K562 (cell line): ENCODE results near the gene ARHGAP8. TPM values are rescaled to one million over a fixed set of nuclear protein-coding genes. Genes with fewer than 3 reads are reported as not detected.

Experiments
- ATAC-seq: fragments of 200-7000 bp; cut with Tn5 transposase; 3 replicates; pipeline ENCODE4 v1.9.1; 2020; ENCODE audit warnings: moderate library complexity
- BruUV-seq: library from RNA; stranded (reverse); fragments of 400-500 nt; replicated peaks from 2 replicates; lab custom pipeline; 2021; lab: Mats Ljungman, UMichigan
- CTCF ChIA-PET: fragments of 300-600 bp; formaldehyde crosslinking; extraction: SDS; loops from one replicate; lab custom pipeline; 2021; ENCODE audit warnings: low intra/inter-chr PET ratio; lab: Yijun Ruan, JAX
- POLR2A ChIA-PET: fragments of 300-600, 350-650 bp; sonication (Branson Sonifier 250); formaldehyde crosslinking; extraction: SDS; loops from one replicate; lab custom pipeline; 2021; ENCODE audit warnings: antibody characterized with exemption, inconsistent platforms; lab: Yijun Ruan, JAX
- DNase-seq, 4 experiments: peaks; one replicate each; pipeline versions ENCODE4 v3.0.0 to v3.0.0-alpha.2; 2011 to 2018; ENCODE audit warnings: low spot score in 3 of 4, mixed read lengths in 3 of 4; ENCODE audit errors: extremely low read depth in 1 of 4
- FAIRE-seq: peaks from 2 replicates; lab custom pipeline; 2011; peaks lifted over from hg19 to GRCh38; lab: Jason Lieb, UNC
- H2AFZ ChIP-seq: 2 replicates; pipeline ENCODE4 v1.6.0; 2011; ENCODE audit warnings: low read depth, low read length, control low read depth, inconsistent platforms
- H3K27ac ChIP-seq: fragments of 200-600 bp; 3 replicates; pipeline ENCODE4 v1.8.0; 2011; ENCODE audit warnings: low read depth, mild to moderate bottlenecking, control low read depth, inconsistent platforms, low read length, moderate library complexity, mixed read lengths; ENCODE audit errors: extremely low read depth
- H3K27me3 ChIP-seq, 2 experiments: fragments of 300-600 bp in 1 of 2; 2 replicates in 1 of 2; 3 replicates in 1 of 2; pipeline versions ENCODE4 v1.6.0 to v1.8.0; 2011; ENCODE audit warnings: inconsistent platforms in 2 of 2, low read length in 2 of 2, mild to moderate bottlenecking in 1 of 2, mixed read lengths in 1 of 2, moderate library complexity in 1 of 2; ENCODE audit not compliant: control insufficient read depth in 2 of 2, insufficient read depth in 2 of 2
- H3K36me3 ChIP-seq: fragments of 300-600 bp; 3 replicates; pipeline ENCODE4 v1.8.0; 2011; ENCODE audit warnings: mild to moderate bottlenecking, low read length, inconsistent platforms; ENCODE audit not compliant: control insufficient read depth, insufficient read depth
- H3K4me1 ChIP-seq, 2 experiments: fragments of 200-600 bp in 1 of 2; replicated peaks in 1 of 2; 2 replicates in 1 of 2; 3 replicates in 1 of 2; pipeline versions ENCODE4 v1.5.1 to v1.8.0; 2011; ENCODE audit warnings: inconsistent platforms in 2 of 2, low read length in 2 of 2, mild to moderate bottlenecking in 1 of 2, mixed read lengths in 1 of 2, moderate library complexity in 1 of 2; ENCODE audit not compliant: control insufficient read depth in 2 of 2, insufficient read depth in 2 of 2
- H3K4me2 ChIP-seq: 2 replicates; pipeline ENCODE4 v1.6.1; 2011; ENCODE audit warnings: low read length, control low read depth, inconsistent platforms, mixed read lengths; ENCODE audit not compliant: insufficient read depth
- H3K4me3 ChIP-seq: fragments of 200-600 bp; sonication (generic), shearing (Covaris generic); 2 replicates; pipeline ENCODE4 v1.5.1; 2016; ENCODE audit warnings: control low read depth, inconsistent platforms
- H3K79me2 ChIP-seq: fragments of 200-600 bp; 3 replicates; pipeline ENCODE4 v1.8.0; 2011; ENCODE audit warnings: low read length, inconsistent platforms; ENCODE audit not compliant: control insufficient read depth, insufficient read depth
- H3K9ac ChIP-seq, 2 experiments: 2 replicates each; pipeline versions ENCODE4 v1.6.0 to v1.6.1; 2011; ENCODE audit warnings: low read depth in 2 of 2, low read length in 2 of 2, control low read depth in 1 of 2, inconsistent platforms in 1 of 2, mild to moderate bottlenecking in 1 of 2, mixed read lengths in 1 of 2; ENCODE audit not compliant: insufficient read depth in 1 of 2
- H3K9me1 ChIP-seq: one replicate; pipeline ENCODE4 v1.6.0; 2011; ENCODE audit warnings: inconsistent platforms, mild to moderate bottlenecking, low read length, moderate library complexity; ENCODE audit not compliant: control insufficient read depth, insufficient read depth
- H3K9me3 ChIP-seq: replicated peaks from 2 replicates; pipeline ENCODE4 v1.5.1; 2011; ENCODE audit warnings: low read depth, low read length, inconsistent platforms; ENCODE audit not compliant: control insufficient read depth, insufficient read depth
- H4K20me1 ChIP-seq: replicated peaks from 2 replicates; pipeline ENCODE4 v1.6.1; 2011; ENCODE audit warnings: low read length, inconsistent platforms, mixed read lengths; ENCODE audit not compliant: control insufficient read depth, insufficient read depth
- CREM ChIP-seq: IDR thresholded peaks from 2 replicates; pipeline ENCODE4 v1.6.1; 2014; ENCODE audit warnings: antibody characterized with exemption, low read depth
- CTCF ChIP-seq, 3 experiments: IDR thresholded peaks in 2 of 3; conservative IDR thresholded peaks in 1 of 3; 2 replicates each; pipeline ENCODE4 v1.5.1; 2011 to 2012; ENCODE audit warnings: low read length in 3 of 3, mild to moderate bottlenecking in 3 of 3, control low read depth in 2 of 3, improper control_type of control experiment in 1 of 3, inconsistent platforms in 1 of 3, low read depth in 1 of 3, mixed read lengths in 1 of 3, moderate library complexity in 1 of 3; ENCODE audit not compliant: insufficient read depth in 2 of 3
- ELF4 ChIP-seq: fragments of 450-650 bp; formaldehyde crosslinking; IDR thresholded peaks from 2 replicates; pipeline ENCODE4 v1.4.0; 2022; ENCODE audit warnings: missing genetic modification characterization
- MCM5 ChIP-seq: fragments of 450-650 bp; IDR thresholded peaks from 2 replicates; pipeline ENCODE4 v1.6.1; 2016; ENCODE audit warnings: low read depth
- SMC3 ChIP-seq: conservative IDR thresholded peaks from 2 replicates; pipeline ENCODE4 v1.6.1; 2011; ENCODE audit warnings: low read depth, low read length, improper control_type of control experiment; ENCODE audit not compliant: insufficient read depth
- ZNF384 ChIP-seq: IDR thresholded peaks from 2 replicates; pipeline ENCODE4 v1.6.1; 2012; ENCODE audit warnings: low read depth, low read length, improper control_type of control experiment
- WGBS: fragments of 100-300 bp; shearing (Covaris generic); methylation state at CpG from one replicate; pipeline ENCODE4 v1.1.6; 2016; ENCODE audit warnings: low coverage, mixed read lengths; ENCODE audit not compliant: insufficient coverage; ENCODE audit errors: missing lambda C conversion rate; 5-methylcytosine and 5-hydroxymethylcytosine counted together
- in situ Hi-C: fragments of 300-500 bp; cut with MboI; formaldehyde crosslinking; loops from 4 replicates; pipeline ENCODE4 v1.15.0; 2018; ENCODE audit warnings: inconsistent platforms, mixed read lengths
- intact Hi-C: fragments of 100-400 bp; cut with micrococcal nuclease; formaldehyde crosslinking; loops from 2 replicates; pipeline ENCODE4 v1.14.2; 2022
- polyA plus RNA-seq, 8 experiments: library from polyadenylated mRNA; depleted of rRNA in 4 of 8; stranded (reverse) in 5 of 8; unstranded in 3 of 8; fragments of >200 nt; fragmentation: Nextera tagmentation in 2 of 8; fragmentation: Illumina TruSeq in 1 of 8; extraction: Ambion mirVana in 2 of 8; extraction: Trizol in 1 of 8; gene quantifications; 2 replicates each; pipeline versions ENCODE4 v1.2.1 to v1.2.3, GENCODE V29; 2011 to 2014; ENCODE audit warnings: inconsistent platforms in 1 of 8, missing spikeins in 1 of 8
- total RNA-seq, 7 experiments: library from RNA; depleted of rRNA in 6 of 7; stranded (reverse); fragments of >200 nt in 6 of 7; fragmentation: Illumina TruSeq in 2 of 7; extraction: Trizol in 2 of 7; gene quantifications; 2 replicates each; pipeline versions ENCODE4 v1.2.1 to v1.2.3, GENCODE V29; 2011 to 2021; ENCODE audit warnings: low replicate concordance in 1 of 7

ARHGAP8 gene
- total and polyA plus RNA-seq, 9 of the 15 experiments (the other 6 are each of a cell fraction or from before 2014, with no cell fraction given), result 0.15 to 2.2 (median 0.62) TPM

- TF ChIP-seq ZNF384 (peak; percentile 88), MCM5 (no peak), CTCF (IDR thresholded peaks at IDR 0.05 in 2 of 3, conservative IDR thresholded peaks at IDR 0.05 in 1 of 3; ENCODE audit: insufficient read depth in 2 of 3, low read depth in 1 of 3, low read length in 3 of 3) (peak; percentile 50 to 64 (median 53))
- Histone ChIP-seq H3K9me3 (no peaks in the 10 kb centered on the region), H3K27me3 (peaks cover 0 to 20% of the 10 kb centered on the region in 2 experiments; a peak in 1 of 5 replicates), H4K20me1 (no peaks in the 10 kb centered on the region), H2AFZ (no peak overlapping the region), H3K9ac (no peak overlapping the region), H3K4me3 (no peak overlapping the region), H3K9me1 (no peaks in the 10 kb centered on the region), H3K79me2 (no peaks in the 10 kb centered on the region), H3K4me2 (no peak overlapping the region), H3K27ac (no peak overlapping the region), H3K36me3 (no peaks in the 10 kb centered on the region), H3K4me1 (peaks cover 0 to 6% of the 10 kb centered on the region in 2 experiments; a peak in 1 of 5 replicates)
- FAIRE-seq, result peak; percentile 19
- intact Hi-C loops, result no loop called here
- DNase-seq, result peak; percentile 46 to 78 (median 72)
- ATAC-seq, result peak; percentile 94
- WGBS, result 0% methylated on average over 4 of the region's 8 CpGs
- CTCF ChIA-PET, result no interaction called here
- BruUV-seq, result no TSS peak
- POLR2A ChIA-PET, result no interaction called here
- in situ Hi-C loops, result no loop called here
Observed at GRCh38 chr22:44828193-44828592, 75.8 kb downstream of the ARHGAP8 start.

GRCh38 chr22:44831885-44832284 is 79.5 kb downstream of the ARHGAP8 start:
- POLR2A ChIA-PET, result no interaction called here
- CTCF ChIA-PET, result no interaction called here
- no peak for FAIRE-seq

More at GRCh38 chr22:44831885-44832284, 79.5 kb downstream of the ARHGAP8 start:
- TF ChIP-seq CREM (no peak), ELF4 (CRISPR knock-in tag) (no peak), SMC3 (no peak)
- TF ChIP-seq, all 486 proteins: peak for 0
- intact Hi-C loops (no loop called here), in situ Hi-C loops (no loop called here)
- no TSS peak for BruUV-seq
- Histone ChIP-seq H3K4me2 (no peak overlapping the region), H3K4me3 (no peak overlapping the region), H3K79me2 (no peaks in the 10 kb centered on the region), H3K36me3 (no peaks in the 10 kb centered on the region), H3K9me3 (no peaks in the 10 kb centered on the region), H2AFZ (no peak overlapping the region), H3K9me1 (no peaks in the 10 kb centered on the region), H3K4me1 (no peaks in the 10 kb centered on the region), H4K20me1 (no peaks in the 10 kb centered on the region), H3K9ac (no peak overlapping the region), H3K27ac (no peak overlapping the region), H3K27me3 (no peaks in the 10 kb centered on the region; a peak in 1 of 5 replicates)
- ATAC-seq (no peak), DNase-seq (no peak)
- WGBS, result 0% methylated on average over 1 of the region's 1 CpG
